CD4-positive, alpha-beta T cell treated with Interleukin-15 for 1 hour (primary cell): ENCODE data around the gene ARHGAP26.

Source experiments
- DNase-seq: peaks from one replicate; pipeline ENCODE4 v3.0.0-alpha.2; 2020

Gene ARHGAP26

DNA sequence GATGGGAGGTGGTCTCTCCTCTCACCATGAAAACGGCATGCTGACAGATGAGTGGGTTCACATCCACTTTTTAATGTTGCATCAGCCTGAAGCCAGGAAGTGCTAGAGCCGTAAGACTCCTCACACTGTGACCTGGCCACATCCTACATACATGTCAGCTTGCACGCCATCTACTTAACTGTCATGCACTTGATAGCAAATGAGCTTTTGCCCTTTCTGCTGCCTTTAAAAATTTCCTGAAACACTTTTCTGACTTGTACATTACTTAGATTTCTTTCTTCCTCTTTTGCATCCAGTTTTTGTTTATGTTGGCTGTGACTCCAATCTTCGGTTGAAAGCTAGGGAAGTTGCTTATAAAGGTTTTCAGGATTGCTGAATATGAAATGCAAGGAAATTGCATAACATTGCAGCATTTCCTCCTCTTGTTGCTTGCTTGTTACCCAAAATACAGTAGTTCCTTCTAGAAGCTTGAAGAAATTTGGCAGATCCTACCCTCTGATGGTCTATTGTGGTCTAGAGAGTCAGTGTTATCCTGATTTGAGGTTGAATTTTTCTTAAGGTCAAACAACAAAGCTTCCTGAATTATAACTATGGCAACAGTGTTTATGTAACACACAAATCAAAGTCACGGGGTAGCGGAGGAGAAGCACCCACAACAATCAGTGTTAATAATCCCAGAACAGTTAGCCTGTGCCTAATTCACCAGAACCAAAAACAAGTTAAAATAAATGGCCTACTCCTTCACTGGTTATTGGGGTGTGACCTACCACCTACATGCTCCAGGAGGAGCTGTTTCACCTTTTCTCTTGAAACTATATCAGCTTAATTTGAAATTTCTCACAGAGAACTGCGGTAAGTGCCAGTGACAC is 232.5 kb downstream of the ARHGAP26 start:
- peak; percentile 81 for DNase-seq

DNA sequence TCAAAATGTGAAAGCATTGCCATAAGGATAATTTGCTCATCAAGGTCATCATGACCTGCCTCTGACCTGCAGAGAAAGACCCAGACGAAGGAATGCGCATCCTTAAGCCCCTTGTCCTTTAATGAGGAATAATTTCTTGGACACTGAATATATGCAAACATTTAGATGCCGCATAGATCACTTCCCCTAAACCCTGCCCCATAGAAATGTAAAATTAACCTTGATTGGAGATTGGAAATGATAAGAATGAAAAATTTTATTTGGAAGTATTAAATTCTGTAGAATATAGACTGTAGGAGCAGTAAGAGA is 233.1 kb downstream of the ARHGAP26 start:
- no peak for DNase-seq

DNA sequence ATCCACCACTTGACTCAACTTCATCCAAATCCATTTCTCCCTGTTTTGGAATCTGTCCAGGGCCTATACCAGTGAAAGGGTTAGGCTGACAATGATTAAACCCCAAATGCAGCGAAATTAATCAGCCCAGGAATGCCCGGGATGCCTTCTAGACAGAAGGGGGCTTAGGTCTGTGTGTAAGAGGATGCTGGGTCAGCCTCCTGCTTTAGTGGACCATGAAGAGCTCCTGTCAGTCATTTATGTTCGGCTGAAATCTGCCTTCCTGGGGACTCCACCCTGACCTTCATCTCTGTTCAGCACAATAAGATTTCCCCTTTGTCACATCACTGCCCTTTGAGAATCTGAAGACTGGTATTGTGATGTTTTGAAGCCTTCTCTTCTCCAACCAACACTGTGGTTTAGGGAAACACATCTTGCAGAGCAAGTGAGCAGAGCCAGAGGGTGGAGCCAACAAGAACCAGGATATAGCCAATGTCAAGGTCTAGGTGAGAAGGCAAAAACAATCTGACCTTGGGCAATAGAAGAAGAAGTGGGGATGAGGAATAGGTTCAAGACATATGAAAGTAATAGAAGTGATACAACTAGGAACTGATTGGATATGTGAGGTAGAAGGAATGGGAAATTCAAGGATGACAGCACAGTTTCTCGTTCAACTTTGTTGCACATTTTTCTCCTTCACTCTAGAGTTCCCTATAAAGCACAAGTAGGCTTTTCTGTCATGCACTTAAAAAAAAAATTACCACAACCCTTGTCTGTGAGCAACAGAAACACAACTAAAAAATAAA is 234.4 kb downstream of the ARHGAP26 start:
- DNase-seq = peak; percentile 26

DNA sequence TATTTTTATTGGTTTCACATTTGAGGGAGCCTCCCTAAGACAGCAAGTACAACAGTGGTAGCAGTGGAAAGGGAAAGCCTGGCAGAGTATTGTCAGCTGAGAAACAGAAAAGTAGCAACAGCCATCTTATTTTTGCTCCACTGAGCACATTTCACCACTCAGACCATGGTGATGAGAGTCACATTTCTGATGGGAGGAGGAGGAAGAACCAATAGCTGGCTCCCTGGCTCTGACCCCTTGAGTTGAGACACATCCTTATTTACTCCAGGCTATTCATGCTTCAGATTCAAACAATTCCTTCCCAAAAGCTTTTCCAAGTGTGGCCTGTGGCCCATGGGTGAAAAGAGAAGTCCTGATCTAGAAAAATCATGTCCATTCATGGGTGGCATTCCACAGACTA is 236.3 kb downstream of the ARHGAP26 start:
- no peak for DNase-seq

DNA sequence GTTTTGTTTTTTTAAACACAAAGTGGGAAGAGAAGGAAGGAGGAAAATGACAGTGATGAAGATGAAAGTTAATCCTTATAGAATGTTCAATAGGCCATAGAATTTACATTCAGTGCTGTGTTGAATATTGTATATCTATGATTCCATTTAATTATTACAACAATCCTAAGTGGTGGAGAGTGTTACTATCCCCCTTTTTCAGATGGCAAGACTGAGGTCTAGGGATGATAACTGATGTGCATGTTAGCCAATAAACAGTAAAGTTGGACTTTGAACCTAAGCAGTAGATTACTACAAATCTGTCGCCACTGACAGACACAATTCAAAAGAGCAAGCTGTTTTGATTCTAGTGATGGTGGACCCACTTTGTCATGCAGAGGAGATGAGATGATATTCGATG is 237.9 kb downstream of the ARHGAP26 start:
- no peak for DNase-seq

DNA sequence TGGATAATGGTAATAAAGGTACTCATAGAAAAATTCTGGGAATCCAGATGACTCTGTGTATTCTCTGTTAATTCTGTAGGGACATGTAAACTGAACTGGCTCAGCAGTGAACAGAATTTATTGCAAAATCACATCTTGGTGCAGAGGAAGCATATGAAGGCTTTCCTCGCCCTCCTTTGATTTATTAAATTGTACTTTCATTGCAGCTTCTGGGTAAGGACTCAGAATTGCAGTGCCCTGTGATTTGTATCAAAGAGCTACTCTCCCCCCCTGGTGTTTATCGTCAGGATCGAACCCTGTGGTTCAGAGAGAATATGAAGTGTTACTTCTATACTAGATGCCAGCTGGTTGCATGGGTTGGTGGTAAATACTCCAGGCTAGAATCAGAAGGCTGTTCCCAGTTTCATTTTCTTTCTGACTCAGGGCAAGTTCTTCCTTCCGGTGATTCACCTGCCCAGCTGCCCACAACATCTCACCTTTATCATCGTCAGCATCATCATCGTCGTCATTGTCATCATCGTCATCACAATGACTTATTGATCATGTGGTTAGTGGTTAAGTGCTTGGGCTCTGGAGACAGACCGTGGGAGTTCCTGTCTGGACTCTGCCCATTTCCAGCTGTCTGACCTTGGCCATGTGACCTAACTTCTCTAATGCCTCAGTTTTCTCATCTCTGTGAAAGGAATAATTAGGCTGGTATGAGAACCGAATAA is 238.8 kb downstream of the ARHGAP26 start:
- peak; percentile 91 for DNase-seq

DNA sequence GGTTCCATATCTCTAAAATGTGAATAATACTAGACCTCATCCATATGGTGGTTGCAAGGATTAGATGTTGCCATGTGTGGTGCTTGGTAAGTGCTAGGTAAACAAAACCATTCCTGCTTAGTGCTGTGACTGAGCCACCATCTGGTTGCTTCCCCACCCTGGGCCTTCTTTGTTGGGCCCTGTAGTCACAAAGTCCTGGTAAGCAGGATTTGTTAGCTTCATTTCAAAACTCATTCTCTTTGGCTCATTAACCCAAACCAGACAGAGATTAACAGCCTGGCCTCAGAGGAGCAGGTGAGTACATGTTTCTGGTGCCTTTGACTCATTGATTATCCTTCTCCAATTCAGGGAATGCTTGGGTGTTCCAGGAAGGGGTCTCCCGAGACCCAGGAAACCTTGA is 240.2 kb downstream of the ARHGAP26 start:
- no peak for DNase-seq

DNA sequence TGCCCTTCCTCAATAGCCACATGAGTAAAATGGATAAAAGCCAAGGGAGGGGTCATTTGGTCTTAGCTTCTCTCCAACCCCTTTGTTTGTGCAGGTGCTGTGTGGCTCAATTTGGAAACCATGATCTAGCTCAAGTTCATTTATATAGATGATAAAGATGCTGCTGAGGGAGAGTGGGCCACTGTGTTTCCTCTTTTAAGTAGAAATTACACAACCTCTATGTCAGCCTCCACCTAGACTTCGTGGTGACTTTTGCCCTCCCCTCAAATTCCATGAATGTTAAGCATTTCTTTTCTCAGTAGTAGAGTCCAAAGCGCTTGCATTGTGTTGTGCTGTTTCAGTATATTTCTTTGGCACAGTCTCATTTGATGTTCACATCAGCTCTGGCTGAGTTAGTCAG is 241.4 kb downstream of the ARHGAP26 start:
- DNase-seq = no peak

DNA sequence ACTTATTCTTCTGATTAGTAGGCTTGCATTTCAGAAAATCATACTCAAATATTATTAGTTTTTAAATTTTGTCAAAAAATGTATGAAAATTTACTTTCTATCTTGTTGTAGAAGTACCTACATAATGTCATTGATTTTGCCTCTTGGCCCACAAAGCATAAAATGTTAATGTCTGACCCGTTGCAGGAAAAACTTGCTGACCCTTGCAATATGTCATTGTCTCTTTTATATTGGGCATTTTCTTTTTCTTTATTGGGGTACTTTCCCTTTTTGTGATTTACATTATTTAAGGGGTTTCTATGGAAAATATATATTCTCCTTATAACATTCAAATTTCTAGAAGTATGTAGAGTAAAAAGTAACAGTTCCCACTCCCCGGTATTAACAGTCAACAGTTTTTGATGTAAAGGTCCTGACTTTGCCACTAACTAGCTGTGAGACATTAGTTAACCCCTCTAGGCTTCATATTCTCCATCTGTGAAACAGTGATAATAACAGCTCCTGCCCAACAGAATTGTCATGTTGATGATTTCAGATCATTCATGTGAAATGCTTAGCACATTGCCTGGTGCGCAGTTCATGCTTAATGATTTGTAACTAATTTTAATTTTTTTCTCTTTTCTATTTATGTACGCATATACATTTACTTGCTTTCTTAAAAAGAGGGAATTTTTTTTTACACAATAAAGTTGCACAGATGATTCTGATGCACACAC is 243.2 kb downstream of the ARHGAP26 start:
- no peak for DNase-seq

DNA sequence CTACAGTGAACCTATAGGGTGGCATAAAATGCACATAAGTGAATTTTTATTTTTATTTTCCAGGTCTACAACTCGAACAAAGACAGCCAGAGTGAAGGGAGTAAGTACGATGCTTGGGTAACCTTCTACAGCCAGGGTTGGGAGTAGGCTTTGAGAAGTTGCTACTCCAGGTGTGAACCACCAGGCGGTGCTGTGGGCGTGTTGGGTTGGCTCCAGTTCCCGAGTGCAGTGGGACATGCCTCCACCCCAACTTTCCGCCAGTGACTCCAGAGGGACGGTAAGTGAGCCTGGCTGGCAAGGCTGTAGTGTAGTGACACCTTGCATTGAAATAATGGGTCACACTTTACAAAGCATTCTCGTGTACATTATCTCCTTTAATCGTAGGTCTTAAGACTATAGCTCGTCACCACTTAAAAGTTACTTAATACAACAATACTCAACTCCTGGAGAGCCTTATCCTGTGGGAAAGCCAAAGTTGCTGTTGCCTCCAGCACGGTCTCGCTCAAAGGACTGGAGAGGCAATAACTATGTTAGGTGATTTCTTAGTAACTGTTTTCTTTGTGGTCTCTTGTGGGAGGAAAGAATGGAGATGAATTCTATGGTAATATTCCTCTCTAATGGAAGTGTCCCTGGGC is 244.0 kb downstream of the ARHGAP26 start:
- DNase-seq = no peak

DNA sequence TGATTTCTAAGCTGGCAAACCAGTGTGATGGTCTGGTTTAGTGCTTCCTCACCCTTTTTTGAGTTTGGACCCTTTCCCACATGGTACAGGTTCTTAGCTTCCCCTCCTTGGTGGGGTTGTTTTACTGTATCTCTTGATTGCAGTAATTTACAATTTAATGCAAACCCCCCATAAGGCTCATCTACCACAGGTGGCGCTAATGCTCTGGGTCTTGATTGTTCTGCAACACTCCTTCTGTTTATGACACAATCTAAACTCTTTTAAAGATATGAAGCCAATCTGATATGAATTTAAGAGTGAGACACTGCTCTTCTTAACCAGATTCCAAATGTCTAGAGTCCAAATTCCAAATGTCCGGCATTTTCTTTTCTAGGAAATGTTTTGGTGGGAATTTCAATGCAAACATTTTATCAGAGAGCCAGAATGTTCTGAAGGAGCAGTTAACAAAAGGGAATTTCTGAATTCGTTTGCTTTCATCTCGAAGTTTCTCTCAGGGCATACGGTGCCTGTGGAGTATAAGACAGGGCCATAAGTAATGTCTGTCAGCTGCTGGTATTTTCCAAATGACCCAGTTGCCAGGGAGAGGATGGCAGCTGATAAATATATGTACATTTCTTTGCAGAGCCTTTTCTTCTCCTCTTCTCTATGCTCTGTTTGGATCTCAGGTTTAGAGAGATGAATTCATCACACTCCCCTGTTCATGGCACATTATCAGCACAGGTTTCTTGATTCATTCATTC is 246.8 kb downstream of the ARHGAP26 start:
- DNase-seq = peak; percentile 28

DNA sequence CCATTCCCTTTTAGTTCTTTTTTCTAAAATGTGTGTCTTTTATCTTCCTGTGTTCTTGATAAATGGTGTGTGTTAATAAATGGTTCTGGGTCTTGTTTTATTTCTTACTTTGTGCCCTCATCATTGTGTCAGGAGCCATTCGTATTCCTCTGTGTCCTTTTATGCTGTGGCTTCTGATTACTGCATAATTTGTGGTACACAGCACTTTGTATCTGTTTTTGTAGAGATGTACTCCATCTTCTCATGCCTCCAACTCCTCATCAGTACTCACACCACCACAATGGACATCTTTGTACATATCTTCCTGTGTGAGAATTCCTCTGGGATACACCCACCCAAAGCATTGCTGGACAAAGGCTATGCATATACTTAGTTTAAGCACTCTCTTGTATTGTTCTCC is 247.4 kb downstream of the ARHGAP26 start:
- no peak for DNase-seq

DNA sequence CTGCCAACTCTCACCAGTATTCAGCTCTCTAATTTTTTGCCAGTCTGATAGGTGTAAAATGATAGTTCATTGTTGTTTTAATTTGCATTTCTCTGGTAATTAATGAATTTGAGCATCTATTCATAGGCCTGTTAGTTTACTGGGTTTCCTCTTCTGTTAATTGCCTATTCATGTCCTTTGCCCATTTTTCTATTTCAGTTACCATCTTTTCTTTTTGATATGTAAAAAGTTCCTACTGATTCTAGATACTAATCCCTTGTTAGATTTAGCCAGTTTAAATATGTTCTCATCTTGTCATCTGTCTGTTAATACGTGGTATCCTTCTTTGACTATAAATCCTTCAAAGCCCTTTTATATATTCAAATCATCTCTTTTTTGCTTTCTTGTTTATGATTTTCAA is 247.8 kb downstream of the ARHGAP26 start:
- no peak for DNase-seq

DNA sequence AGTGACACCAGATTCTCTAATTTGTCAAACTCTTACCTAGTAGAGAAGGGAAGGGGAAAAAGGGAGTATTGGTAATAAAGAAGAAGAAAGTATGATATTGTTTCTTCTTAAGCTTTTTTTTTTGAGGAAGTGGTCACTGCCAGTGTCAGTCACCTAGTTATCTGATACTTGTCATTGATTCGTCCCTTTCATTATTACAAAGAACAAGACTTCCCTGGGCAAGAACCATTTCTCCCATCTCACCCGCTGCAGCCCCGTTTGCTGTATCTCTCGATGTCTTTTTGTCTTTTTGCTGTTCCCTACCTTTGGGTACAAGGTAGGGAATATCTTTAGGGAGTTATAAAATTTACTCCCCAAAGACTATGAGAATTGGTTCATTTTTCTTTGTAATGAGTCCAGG is 249.0 kb downstream of the ARHGAP26 start:
- no peak for DNase-seq

DNA sequence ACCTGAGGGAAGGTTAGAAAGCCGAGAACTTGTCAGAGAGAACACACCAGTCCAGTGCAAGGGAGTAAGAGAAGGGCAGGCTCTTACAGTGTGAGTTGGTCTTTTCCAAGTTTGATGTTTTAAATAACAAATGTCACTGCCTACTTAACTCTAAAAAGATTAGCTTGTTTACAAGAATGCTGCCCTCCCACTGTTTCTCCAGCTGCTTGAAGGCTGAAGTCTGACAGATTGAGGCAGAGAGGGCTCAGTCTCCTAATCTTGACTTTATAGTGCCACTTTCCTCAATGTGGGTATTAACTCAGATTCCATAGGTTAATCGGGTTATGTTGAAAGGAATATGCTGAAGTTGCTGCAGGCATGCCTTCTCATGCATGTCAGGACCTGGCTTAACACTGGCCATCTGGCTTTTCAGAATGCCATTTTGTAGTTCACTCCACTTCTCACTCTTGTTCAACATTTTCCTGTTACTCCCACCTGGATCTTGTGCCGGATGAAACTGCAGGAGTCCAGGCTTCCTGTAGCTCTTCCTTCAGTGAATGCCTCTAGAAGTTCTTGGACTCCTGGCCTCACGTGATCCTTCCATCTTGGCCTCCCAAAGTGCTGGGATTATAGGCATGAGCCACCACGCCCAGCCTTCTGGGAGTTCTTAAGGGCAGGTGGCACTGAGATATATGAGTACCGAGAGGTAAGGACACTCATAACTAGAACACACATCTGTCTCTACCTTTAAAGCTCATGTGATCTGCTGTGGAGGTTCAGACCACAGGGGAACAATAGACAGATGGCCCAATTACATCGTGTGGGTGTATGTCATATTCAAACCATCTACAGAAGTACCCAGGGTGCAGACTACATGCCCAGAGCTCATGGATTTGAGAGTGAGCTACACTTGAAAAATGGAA is 249.7 kb downstream of the ARHGAP26 start:
- DNase-seq = no peak

DNA sequence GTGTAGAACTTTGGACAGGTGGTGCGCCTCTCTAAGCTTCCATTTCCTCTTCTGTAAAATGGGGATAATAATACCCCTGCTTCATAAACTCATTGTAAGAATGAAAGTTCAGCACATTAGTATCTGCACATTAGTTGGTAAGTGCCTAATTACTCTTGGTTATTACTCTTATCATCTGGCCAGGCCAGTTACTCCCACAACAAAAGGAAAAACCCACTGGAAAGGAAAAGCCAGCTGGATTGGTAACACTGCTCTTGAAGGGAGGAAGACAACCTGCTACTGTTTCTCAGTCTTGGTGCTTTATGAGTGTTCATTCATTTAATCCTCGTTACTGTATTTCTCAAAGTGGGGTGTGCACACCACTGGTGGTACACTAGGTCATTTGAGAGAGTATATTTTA is 251.4 kb downstream of the ARHGAP26 start:
- no peak for DNase-seq

DNA sequence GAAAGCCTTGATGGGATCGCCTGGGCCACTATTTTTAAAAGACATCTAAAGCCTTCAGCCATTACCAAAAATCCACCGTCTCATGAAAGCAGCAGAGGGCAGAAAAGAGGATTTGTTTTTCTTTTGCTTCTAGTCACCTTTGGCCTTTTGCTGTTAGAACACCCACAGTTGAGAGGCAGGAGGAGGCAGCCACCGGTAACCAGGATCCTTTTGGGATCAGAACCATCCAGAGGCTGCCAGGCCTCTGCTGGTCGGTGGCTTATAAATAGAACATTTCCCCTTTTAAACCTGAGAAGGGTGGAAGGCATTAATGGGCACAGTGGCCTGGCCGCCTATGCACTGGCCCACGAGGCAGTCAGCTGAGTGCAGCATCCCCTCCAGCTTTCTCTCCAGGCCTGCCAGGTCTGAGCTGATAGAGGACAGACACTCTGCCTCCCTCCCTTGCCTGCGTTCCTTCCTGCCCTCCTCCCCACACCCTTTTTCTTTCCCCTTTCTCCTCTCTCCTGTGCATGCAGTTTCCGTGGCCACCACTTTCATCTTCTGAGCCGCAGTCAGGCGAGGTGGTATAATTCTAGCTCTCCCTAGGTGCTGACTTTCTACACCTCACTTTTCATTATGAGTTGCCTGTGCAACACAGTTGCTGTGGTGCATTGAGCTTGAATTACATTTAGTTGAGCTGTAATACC is 253.4 kb downstream of the ARHGAP26 start:
- DNase-seq = no peak

DNA sequence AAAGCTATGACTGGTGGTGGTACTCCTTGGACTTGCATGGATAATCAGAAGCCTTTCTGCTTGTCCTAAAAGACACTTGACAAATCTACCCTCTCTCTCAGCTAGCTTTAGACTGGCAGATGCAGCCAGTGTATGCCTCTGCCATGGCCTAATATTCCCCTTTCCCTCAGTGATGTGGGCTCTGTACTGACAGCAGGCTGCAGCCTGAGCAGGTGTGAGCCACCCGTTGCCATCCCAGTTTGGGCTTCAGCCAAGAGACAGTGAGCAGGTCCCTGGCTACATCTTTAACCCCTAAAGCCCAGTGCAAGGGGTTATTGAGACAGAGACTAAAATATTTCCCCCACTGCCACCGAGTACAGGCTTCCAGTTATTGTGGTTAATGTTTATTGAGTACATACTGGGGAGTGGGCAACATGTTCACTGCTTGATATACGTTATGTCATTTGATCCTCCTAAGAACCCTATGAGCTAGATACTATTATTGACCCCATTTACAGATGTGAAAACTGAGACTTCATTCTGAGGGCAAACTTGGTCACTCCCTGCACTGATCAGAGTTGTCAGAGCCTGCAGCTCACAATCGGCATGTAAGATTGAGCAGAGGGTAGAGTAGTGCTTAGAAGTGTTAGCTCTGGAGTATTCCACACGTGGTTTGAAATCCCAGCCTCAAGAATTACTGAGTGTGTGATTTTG is 254.2 kb downstream of the ARHGAP26 start:
- DNase-seq = no peak

DNA sequence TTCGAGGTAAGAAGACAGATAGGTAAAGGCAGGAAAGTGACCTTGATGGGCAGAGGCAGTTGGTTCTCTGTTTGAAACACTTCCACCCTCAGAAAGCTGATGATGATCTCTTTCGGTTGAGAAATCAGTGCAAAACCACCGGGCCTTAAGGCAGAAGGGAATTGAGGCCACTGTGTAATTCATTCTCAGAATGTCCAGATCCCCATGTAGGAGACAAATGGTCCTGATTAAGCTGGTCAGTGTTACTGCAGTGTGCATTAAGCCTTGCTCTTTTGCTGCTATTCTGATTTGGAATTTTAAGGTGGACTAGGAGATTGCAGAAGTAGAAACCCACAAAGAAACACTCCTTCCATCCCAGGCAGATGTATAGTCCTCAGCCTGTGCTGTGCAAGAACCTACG is 255.2 kb downstream of the ARHGAP26 start:
- no peak for DNase-seq

DNA sequence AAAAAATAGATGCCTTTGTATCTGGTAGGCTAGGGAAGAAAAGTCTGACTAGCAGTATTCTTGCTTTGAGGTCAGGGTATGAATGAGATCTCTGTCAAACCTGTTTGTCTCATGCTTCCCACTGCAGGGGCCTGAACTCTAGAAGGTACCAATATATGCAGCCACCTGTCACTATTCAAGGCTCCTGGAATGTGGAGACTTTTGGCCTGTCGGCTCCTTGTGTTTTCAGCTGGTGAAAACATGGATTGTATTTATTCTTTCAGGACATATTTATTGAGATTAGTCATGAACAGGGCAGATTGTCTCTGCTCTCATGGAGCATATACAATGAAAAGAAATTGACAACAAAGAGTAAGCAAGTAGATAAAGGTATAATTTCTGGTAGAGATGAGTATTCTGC is 255.8 kb downstream of the ARHGAP26 start:
- DNase-seq = no peak
